CD4-positive, alpha-beta T cell treated with Interleukin-15 for 4 hours (primary cell): ENCODE data around the gene ARRB1.

Experiments used
- DNase-seq: peaks from one replicate; pipeline ENCODE4 v3.0.0-alpha.2; 2020; ENCODE audit warnings: low spot score

ARRB1 gene

DNA sequence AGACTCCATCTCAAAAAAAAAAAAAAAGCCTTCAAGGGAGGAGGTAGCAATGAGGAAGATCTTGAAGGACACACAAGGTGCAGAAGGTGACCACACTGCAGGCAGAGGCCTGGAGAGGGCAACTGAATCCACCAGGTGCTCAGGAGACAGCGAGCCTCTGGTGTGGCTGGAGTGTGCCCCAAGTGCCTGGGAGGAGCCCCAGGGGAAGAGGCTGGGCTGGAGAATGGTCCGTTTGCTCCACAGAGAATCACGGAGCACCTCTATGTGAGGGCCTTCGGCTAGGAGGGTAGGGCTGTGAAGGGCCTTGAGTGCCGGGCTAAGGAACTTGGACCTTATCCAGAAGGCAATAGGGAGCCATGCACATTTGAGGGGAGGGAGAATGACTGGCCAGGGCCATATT is 50.3 kb downstream of the ARRB1 start:
- no peak for DNase-seq

DNA sequence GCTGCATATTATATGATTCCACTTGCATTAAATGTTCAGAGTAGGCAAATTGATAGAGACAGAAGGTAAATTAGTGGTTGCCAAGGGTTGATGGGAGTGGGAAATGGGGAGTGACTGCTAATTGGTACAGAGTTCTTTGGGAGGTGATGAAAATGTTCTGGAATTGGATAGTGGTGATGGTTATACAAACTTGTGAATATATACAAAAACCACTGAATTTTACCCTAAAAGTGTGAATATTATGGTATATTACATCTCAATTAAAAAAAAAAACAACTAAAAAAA is 52.5 kb downstream of the ARRB1 start:
- DNase-seq, result no peak

DNA sequence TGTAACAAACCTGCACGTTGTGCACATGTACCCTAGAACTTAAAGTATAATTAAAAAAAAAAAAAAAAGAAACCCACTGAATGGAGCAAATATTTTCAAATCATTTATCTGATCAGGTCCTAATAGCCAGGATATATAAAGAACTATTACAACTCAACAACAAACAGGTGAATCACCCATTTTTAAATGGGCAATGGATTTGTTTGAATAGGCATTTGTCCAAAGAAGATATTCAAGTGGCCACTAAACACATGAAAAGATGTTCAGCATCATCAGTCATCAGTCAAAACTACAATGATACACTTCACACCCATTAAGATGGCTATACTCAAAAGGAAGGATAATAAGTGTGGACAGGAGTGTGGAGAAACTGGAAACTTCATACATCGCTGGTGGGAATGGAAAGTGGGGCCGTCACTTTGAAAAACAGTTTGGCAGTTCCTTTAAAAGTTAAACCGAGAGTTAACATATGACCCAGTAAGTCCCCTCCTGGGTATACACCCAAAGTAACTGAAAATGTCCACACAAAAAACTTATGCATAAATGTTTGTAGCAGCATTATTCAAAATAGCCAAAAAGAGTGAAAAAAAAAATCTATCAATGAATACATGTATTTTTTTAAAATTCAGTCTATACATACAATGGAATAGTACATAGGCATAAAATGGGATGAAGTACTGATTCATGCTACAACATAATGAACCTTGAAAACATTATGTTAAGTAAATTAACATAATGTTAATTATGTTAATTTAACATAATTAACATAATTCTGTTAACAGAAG is 53.1 kb downstream of the ARRB1 start:
- no peak for DNase-seq

DNA sequence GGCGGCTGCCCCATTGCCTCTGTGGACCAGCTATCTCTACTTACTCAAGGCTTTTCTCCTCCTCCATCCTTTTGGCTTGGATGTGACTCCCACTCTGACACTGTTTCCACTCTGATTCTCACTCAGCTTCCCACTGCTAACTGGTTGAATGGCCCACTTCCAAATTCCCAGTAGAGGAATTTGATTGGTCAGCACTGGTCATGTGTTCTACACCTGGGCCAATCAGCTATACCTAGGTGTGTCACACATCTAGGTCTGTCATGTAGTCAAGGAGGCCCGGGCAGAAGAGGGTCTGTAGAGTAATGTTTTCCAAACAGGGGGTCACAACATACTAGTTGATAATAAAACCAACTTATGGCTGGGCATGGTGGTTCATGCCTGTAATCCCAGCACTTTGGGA is 57.6 kb downstream of the ARRB1 start:
- no peak for DNase-seq

DNA sequence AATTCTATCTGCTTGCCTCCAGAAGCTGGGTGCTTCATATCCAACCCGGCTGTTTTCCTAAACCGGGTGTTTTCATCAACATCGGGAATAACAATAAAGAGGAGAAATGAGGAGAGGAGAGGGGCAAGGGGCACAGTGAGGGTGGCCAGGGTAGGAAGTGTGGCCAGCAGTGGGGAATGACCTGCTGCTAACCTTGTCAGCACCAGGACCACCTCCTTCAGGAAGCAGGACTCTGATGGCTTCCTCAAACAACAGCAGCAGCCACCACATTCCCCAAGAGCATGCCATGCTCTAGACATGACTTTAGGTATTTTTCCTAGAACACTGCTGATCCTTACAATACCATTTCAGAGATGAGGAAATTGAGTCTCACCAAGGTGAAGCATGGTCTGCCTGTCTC is 58.5 kb downstream of the ARRB1 start:
- DNase-seq, result no peak

DNA sequence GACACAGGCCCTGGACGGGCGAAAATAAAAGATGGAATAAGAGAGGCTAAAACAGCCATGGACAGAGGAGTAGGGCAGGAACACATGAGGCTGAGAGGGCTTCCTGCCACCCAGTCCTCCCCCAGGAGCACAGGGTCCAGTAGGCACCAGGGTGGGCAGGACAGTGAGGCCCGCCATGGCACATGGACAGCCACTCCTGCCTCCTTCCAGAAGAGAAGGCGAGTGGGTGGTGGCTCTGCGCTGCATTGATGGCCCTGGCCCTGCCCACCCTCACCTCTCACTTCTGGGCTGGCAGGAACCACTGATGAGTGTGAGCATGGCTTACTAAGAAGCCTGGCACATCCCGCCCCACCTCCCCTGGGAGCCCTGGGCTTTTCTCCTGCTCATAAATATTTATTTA is 59.7 kb downstream of the ARRB1 start:
- DNase-seq, result no peak

DNA sequence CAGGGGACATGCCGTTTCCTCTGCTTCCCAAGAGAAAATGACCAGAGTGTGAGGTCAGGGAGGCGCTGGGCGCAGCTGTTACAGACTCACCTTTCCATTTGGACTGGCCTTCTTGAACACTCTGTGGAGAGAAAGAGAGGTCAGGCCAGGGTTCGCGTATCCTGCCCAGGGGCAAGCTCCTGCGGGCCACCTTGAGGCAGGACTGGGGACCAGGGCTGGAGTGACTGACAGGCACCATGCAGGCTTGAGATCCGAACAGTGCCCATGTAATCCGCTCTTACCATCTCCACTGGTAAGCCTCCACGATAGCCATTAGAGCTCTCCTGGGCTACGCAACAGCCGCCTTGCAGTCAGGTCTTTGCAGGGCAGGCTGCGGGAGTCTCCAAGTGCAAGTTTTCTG is 61.5 kb downstream of the ARRB1 start:
- no peak for DNase-seq

DNA sequence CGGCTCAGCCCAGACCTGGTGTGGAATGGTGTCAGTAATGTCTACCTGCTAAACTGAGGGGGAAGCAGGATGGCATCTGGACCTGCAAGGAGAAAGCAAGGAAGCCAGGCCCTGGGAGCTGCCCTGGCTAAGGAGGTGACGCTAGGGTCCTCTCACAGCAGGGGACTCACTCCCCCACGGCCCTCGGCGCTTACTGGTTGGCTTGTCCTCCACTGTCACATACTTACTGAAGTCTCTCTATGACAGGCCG is 62.0 kb downstream of the ARRB1 start:
- no peak for DNase-seq

DNA sequence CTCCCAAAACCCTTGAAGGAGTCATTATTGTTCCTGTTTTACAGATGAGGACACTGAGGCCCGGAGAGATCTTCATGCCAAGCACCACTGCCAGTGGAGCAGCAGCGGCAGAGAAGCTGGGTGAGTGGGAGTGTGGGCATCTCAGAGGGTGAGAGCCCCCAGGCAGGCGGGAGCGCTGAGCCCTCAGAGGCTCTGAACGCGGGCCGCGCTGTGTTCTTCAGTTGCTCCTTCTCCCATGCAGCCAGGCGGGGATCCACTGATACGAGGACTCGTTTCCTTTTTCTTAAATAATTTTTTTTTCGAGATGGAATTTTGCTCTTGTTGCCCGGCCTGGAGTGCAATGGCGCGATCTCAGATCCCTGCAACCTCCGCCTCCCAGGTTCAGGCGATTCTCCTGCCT is 63.9 kb downstream of the ARRB1 start:
- DNase-seq, result no peak

DNA sequence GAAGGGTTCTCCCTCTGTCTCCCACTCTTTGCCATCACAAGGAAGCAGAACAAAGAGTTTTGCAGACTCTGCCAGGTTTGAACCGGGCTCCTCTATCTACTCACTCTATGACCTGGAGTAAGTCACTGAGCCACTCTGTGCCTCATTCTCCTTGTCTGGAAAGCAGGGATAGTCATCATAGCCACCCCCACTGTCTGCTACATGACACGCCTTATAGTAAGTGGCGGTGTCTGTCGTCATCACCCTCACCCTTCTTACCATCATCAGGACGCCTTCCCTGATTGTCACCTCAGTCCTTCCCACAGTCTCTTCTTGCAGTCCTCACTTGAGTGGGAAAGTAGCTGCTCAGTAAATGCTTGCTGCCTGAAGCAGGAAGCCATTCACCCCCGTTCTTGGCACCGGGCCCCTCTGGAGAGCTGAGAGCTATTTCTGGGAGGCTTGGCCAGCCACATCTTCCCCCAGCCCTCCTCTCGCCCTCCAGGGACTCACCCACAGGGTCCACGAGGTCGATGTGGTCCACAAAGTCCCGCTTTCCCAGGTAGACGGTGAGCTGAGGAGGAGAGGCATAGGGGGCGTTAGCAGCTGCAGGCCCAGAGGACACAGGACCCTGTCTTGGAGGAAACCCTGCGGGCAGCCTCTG is 64.5 kb downstream of the ARRB1 start:
- no peak for DNase-seq

DNA sequence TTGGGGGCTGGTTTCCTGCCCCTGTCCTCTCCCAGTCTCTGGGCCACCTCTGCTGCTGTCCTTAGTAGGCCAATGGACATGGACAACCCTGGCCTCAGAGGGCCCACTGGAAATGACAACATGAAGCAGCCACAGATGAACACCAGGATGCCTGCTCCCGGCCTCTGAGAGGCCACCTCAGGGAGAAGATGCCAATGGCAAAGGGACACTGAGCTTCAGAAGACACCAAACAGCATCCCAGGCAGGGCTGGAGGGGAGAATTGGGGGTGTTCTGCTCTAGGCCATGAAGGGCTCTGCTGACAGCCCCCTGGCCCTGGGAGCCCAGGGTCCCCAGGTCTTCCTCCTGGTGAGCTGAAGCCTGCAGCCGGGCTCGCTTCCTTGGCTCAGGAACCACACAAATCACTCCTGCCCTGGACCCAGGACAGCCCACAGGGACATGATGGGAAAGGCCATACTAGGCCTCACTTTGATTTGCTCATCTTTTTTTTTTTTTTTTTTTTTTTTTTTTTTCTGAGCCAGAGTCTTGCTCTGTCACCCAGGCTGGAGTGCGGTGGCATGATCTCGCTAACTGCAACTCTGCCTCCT is 65.6 kb downstream of the ARRB1 start:
- DNase-seq, result no peak

DNA sequence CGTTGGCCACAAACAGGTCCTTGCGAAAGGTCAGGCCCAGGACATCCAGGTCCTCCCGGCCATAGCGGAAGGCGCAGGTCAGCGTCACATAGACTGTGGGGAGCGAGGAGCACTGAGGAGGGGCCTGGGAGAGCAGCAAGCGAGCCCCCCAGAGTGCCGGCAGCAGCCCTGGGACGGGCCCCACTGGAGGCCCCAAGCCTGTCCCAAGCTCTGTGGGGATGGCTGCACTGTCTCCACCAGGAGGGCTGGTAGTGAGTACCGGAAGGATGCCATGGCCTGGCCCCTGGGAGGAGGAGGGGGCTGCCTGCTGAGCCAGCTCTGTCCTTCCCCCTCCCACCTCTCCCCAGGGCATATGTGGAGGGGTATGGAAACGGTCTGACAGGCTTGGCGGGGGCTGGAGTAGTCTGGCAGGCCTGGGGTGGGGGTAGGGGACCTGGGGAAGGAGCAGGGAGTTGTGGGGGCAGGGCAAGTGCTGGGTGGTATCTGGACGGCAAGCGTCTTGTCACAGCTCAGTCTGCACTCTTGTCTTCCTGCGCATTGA is 68.0 kb downstream of the ARRB1 start:
- DNase-seq, result no peak

DNA sequence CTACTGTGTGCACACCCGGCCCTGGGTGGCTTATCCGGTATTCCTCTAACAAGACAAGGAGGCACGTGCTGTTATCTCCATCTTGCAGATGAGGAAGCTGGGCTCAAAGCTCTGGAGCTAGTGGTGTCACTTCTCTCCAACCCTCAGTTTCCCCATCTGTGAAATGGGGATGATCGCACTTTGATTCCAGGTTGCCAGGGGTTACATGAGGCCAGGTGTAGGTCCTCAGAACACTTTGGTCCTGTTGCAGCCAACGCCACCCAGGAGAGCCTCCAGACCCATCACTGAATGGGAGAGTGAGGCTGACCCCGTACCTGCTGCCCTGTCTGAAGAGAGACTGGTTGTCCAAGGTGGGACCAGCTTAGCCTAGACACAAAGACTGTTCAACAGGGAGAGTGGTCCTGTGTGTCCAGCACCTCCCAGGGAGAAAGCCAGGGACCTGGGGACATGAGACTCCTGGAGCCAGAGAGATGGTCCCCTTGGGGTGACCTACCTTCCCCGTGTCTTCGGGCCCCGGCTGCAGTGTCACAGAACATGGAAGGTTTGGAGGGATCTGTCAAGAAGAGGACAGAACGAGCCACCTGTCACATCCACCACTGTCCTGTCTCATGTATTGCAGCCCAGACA is 69.9 kb downstream of the ARRB1 start:
- no peak for DNase-seq

DNA sequence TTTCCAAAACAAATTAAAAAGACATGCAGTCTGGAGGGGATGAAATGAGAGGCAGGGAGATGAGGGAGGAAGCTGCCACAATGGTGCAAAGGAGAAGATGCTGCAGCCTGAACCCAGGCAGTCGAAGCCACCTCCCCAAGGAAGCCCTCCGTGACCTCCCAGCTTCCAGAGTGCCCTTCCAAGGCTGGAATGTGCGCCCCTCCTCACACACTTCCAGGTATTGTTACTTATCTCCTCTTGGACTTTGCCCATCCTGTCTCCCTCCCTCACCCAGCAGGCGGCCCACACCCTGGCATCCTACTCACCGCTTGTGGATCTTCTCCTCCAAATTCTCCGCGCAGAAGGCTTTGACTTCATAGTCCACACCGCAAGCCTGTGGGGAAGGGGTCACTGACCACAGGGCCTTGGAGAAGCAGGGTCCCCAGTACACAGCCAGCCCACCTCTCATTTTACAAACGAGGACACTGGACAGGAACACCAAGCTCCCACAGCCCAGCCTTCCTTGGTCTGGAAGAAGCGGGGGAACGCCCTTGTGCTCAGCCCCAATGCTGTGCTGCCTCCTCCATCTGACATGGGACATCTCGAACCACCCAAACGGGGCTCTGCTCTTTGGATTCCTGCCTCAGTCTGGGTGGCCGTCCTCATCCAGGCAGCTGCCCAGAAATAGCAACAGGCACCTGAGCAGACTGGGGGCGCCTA is 70.5 kb downstream of the ARRB1 start:
- DNase-seq, result no peak

DNA sequence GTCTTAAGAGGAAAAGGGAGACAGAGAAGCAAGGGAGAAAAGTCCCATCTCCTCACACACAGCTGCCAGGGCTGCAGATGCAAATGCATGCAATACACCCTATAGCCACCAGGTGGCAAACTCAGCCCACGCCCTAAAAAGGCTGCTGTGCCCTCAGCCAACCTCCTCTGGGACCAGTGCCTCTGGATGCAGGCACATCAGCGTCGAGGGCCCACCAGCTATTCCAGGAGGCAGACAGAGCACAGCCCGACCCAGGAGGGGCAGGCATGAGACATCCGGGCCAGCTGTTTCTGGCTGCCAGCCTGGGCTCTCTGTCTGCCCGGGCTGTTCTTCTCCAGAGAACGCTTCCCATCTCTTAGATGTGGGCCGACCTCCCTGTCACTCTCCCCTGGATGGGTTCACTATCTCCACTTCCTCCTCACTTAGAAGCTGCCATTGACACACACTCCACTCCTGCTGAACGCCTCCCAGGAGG is 71.2 kb downstream of the ARRB1 start:
- peak; percentile 76 for DNase-seq

DNA sequence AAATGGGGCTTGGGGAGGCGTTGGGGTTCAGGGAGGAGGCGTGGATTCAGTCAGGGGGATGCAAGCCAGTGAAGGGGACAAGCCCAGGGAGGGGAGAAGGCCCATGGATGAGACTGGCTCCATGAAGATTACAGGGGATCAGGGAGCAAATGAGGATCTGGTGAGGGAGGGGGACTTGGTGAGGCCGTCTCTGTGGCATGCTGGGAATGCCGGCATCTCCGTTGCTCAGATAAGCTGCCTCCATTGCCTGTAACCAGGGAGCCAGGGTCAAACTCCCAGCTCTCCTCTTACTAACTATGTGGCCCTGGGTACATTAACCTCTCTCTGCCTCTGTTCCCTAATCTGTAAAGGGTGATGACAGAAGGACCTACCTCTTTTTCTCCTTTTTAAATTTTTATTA is 72.2 kb downstream of the ARRB1 start:
- DNase-seq, result no peak

DNA sequence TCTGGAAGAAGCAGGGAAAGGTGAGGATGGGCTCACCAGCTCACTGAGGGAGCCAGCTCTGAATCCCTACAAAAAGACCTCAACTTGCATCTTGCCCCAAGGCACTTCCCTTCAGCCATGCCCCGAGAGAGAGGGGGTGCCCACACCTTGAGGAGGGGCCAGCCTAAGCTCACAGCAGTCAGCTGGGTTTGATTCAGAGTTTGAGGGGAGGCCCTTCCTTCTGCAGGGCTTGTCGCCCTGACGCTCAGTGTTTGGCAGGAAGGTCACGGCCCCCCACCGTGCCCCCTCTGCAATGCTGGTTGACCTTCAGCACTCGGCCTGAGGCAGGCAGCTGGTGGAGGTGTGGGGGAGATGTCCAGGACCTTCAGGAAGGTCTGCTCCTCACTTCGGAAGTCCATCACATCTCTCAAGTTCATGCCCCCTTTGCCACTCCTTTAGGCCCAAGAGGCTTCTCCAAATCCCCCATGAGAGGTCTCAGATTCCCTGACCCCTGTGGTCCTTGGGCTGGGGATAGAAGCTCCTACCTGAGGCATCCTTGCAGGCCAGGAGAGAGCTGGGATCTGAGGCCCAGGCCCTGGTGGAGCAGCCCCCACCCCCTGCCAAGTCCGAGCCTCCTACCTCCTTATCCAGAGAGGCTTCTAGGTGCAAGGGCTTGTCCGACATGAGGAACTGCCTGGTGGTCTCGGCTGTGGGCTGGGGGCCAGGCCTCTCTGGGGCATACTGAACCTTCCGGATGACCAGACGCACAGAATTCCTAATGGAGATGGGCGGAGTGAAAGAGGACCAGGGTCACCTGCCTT is 73.3 kb downstream of the ARRB1 start:
- no peak for DNase-seq

DNA sequence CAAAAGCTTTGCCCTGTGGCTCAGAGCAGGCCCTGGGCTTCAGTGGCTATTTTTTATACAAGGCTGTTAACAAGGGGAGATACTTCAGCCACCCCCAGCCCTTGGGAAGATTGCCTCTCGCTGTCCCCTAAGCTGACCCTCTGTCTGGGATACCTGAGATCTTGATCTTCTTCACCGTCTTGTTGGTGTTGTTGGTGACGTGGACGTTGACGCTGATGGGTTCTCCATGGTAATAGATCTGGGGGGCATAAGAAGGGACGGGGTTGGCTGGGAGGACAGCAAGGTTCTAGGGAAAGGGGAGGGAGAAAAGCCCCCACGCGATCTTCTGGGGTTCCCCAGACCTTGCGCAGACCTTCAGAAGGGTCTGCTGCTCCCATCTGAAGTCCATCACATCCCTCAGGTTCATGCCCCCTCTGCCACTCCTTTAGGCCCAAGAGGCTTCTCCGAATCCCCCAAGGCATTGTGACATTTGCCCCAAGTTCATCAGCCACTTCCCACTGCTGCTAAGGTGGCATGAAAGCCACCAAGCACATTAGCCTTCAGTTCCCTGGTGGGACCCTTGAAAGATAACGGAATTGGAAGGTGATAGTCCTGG is 74.2 kb downstream of the ARRB1 start:
- DNase-seq, result no peak

DNA sequence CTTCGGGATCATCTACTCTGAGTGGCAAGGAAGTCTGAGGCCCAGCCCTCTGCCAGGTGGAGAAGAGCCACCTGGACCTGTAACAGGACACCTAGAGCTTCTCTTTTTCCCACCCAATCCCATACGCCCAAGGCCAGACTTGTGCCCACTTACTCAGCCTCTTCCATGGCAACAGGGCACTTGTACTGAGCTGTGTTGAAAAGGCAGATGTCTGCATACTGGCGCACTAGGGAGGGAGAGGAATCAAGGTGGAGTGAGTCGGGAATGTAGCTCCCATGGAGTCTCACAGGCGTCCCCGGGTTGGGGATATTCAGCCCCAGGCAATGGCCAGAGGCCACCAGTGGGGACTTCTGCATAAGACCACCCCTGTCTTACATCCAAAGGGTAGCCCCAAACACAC is 74.8 kb downstream of the ARRB1 start:
- no peak for DNase-seq

DNA sequence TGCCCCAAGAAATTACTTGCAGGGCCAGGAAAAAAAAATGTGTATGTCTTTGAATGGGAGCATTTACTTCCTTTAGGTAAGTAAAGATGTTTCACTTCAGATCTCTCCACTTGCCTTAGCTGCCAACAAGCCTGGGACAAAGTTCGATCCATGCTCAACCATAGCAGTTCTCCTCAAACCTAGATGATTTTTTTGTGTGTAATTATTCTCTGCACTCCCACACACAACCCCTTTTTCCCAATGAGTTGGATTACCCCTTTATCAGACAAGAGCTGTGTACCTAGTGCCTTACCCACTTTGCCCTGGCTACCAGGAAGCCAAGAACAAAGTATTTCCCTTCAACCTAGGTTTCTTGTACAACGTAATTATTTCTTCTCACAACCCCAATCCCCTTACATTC is 75.3 kb downstream of the ARRB1 start:
- peak; percentile 8 for DNase-seq

DNA sequence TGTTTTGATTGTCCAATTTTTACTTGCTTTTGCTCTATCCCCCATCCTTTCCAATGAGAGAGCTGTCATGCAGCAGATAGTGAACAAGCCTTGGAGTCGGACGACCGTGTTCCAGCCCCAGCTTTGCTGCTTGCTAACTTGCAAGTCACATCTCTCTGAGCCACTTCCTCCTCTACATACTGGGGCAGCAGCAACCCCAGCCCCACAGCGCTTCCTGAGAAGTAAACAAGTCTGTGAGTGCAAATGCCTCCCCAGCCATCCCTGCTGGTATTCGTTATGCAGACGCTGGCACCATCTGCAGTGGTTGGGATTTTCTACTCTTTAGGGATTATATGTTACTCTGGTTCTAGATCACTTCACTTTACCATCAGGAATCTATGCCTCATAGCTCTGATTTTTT is 75.9 kb downstream of the ARRB1 start:
- DNase-seq, result peak; percentile 79
